T-helper 2 cell treated with Interferon-gamma antibody and Interleukin-4, amounts not matched to agents 5 μg/mL and 100 μg/mL, for 36 hours (primary cell): ENCODE measurements around the gene STK35.

Experiments
- DNase-seq: peaks from one replicate; pipeline ENCODE4 v3.0.0; 2021; ENCODE audit warnings: low spot score
- H3K27ac Mint-ChIP-seq: one replicate; pipeline ENCODE4 v1.8.0; 2021; ENCODE audit warnings: mild to moderate bottlenecking, mixed read lengths
- H3K27me3 Mint-ChIP-seq: one replicate; pipeline ENCODE4 v1.8.0; 2021; ENCODE audit warnings: low read depth, mixed read lengths
- H3K36me3 Mint-ChIP-seq: one replicate; pipeline ENCODE4 v1.8.0; 2021; ENCODE audit warnings: low read depth, mixed read lengths
- H3K4me1 Mint-ChIP-seq: one replicate; pipeline ENCODE4 v1.8.0; 2021; ENCODE audit warnings: low read depth, mixed read lengths
- H3K4me3 Mint-ChIP-seq: one replicate; pipeline ENCODE4 v1.8.0; 2022; ENCODE audit warnings: mild to moderate bottlenecking, moderate library complexity, mixed read lengths
- H3K9me3 Mint-ChIP-seq: one replicate; pipeline ENCODE4 v1.8.0; 2021; ENCODE audit warnings: mixed read lengths

STK35 gene

DNA sequence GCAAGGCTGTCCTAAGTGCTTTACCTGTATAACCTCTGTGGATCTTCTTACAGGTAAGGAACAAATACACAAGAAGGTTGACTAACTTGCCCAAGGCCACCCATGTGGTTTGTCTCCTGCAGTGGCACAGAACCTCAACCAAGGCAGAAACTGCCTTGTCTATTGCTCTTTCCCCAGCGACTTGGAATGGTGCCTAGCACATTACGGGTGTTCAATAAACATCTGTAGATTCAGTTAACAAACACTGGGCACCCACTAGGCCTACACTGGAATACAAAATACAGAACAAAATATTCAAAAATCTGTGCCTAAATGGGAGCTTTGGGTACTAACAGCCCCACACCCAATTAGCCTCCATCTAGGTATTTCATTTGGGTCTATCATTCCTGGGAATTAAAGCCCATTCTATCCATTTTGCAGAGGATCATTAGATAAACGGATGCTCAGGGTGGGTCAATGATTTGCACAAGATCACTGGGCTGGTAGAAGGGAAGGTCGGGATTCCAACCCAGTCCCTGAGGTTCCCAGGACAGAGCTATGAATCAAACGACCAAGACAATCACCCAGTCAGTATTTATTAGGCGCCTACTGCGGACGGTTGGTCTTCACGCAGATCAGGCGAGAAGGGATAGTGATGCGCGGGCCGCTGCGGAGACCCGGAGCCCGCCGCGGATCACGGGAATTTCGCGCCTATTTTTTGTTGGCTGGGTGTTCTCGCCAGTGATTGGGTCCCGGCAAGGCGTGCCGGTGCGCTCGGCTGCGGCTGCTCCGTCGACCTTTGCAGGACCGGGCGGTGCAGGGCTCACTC lies at the start of gene STK35:
Gene STK35 (plus strand): TSS at position 771 of the 808 bp plus-strand sequence. CDS start 55 bp downstream, outside the sequence.
- H3K4me3 Mint-ChIP-seq: peak within 1 kb of the TSS; percentile 90
- H3K36me3 Mint-ChIP-seq: peaks cover 15% of the 10 kb centered on the region
- peak within 1 kb of the TSS; percentile 100 for H3K27ac Mint-ChIP-seq
- H3K4me1 Mint-ChIP-seq: peaks cover 25% of the 10 kb centered on the region
- H3K9me3 Mint-ChIP-seq: no peaks in the 10 kb centered on the region
- H3K27me3 Mint-ChIP-seq: peaks cover 12% of the 10 kb centered on the region
- DNase-seq: peak; percentile 71

DNA sequence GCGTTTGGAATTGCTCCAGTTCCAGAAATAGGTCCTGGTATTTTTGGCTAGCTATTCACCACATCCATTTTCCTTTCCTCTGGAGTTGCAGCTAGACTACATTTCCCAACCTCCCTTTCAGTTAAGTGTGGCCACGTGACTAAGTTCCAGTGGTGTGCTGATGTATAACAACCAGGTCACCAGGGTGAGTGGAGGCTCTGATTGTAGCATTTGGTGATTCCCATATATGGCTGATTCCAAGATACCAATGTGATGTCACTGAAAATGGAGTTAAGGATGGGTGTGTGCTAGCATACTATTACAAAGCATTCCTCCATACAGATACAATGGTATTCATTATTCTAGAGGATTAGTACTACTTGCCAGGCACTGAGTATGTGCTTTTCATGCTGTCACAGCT lies 49.7 kb upstream of the STK35 start:
- peaks cover 2% of the 10 kb centered on the region for H3K27me3 Mint-ChIP-seq

DNA sequence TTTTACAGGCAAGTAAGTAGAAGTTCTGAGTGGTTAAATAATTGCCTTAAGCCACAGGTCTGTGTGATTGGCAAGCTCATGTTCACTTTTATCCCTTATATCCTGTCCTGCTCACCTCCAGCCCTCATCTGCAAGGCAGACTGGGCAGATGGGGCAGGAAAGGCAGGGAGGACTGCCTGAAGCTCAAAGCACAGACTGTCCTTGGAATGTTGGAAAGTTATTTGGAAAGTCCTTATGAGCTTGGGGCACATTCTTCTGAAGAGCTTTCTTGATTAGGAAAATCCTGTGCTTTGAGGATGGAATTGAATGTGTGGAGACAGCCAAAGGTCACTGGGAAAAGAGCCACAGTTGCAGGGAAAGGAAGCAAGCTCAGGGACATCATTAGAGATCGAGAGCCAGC lies 48.9 kb upstream of the STK35 start:
- peaks cover 2% of the 10 kb centered on the region for H3K27me3 Mint-ChIP-seq
- no peaks in the 10 kb centered on the region for H3K36me3 Mint-ChIP-seq
- peaks cover 4% of the 10 kb centered on the region for H3K9me3 Mint-ChIP-seq
- H3K4me3 Mint-ChIP-seq: no peak overlapping the region
- no peak overlapping the region for H3K27ac Mint-ChIP-seq
- H3K4me1 Mint-ChIP-seq: no peaks in the 10 kb centered on the region
- no peak for DNase-seq

More for the DNA sequence above, 49.7 kb upstream of the STK35 start:
- Mint-ChIP-seq H3K36me3 (no peaks in the 10 kb centered on the region), H3K4me3 (no peak overlapping the region), H3K27ac (no peak overlapping the region), H3K9me3 (no peaks in the 10 kb centered on the region), H3K4me1 (no peaks in the 10 kb centered on the region)
- no peak for DNase-seq

DNA sequence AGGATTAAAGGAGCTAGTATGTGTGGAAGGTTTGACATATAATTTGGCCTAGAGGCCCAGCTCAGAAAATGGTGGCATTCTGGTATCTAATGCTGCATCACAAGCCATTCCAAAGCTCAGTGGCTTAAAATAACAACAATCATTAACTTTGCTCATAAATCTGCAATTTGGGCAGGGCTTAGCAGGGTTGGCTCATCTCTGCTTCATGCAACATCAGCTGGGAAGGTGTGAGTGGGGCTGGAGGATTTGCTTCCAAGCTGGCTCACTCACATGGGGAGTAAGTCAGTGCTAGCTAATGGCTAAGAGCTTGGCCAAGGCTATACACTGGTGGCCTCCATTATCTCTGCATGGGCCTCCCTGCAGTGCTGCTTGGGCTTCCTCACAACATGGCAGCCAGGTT lies 48.0 kb upstream of the STK35 start:
- no peak for DNase-seq
- peaks cover 2% of the 10 kb centered on the region for H3K27me3 Mint-ChIP-seq
- H3K4me1 Mint-ChIP-seq: no peaks in the 10 kb centered on the region
- no peak overlapping the region for H3K4me3 Mint-ChIP-seq
- peaks cover 11% of the 10 kb centered on the region for H3K9me3 Mint-ChIP-seq
- no peak overlapping the region for H3K27ac Mint-ChIP-seq
- H3K36me3 Mint-ChIP-seq: no peaks in the 10 kb centered on the region

DNA sequence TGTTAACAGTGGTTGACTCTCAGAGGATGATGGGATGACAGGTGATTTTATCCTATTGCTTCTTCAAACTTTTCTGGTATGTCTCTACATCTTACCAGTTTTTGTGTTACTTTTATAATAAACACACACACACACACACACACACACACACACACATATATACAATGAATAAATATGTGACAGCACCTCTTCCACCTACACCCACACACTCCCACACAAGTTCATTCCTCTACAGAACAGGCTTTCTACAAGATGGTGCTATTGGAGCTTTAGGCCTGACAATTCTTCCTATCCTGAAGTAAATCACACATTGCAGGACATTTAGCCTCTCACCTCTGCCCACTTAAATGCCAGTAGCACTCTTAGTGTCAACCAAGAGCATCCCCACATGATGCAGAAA lies 46.7 kb upstream of the STK35 start:
- H3K27ac Mint-ChIP-seq: no peak overlapping the region
- no peak for DNase-seq
- H3K4me3 Mint-ChIP-seq: no peak overlapping the region
- H3K4me1 Mint-ChIP-seq: no peaks in the 10 kb centered on the region
- H3K27me3 Mint-ChIP-seq: peaks cover 3% of the 10 kb centered on the region
- H3K9me3 Mint-ChIP-seq: peaks cover 11% of the 10 kb centered on the region
- no peaks in the 10 kb centered on the region for H3K36me3 Mint-ChIP-seq

DNA sequence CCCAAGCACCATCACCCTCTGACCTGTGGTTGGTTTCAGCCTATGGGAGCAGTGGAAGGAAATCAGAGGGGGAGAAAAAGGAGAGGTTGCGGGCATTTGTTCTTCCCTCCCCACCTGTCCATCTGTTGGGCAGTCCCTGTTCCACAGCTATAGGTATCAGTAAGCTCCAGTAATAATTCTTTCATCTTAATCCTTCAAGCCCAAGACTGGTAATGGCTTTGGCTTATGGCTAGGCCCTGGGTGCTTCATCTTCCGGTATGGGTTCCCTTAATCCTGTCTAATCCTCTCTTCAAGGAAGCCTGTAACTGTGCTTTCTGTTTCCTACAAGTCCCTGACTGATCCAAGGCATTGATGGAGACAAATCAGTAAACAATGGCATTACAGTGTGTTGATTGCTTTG lies 42.2 kb upstream of the STK35 start:
- peaks cover 3% of the 10 kb centered on the region for H3K27me3 Mint-ChIP-seq
- DNase-seq: no peak
- H3K4me1 Mint-ChIP-seq: no peaks in the 10 kb centered on the region
- no peaks in the 10 kb centered on the region for H3K36me3 Mint-ChIP-seq
- peaks cover 11% of the 10 kb centered on the region for H3K9me3 Mint-ChIP-seq
- H3K27ac Mint-ChIP-seq: no peak overlapping the region
- no peak overlapping the region for H3K4me3 Mint-ChIP-seq

DNA sequence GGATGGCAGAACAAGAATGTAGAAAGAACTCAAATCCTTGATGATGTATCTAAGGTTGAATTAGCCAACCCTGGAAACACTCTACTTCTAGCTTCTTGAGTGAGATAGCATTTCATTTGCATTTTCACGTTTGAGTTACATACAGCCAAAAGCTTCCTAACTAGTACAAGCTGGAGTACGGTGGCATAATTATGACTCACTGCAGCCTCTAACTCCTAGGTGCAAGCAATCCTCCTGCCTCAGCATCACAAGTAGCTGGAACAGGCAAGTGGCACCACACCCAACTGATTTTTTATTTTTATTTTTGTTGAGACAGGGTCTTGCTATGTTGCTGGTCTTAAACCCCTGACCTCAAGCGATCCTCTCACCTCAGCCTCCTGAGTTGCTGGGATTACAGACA lies 36.5 kb upstream of the STK35 start:
- H3K27ac Mint-ChIP-seq: no peak overlapping the region
- H3K9me3 Mint-ChIP-seq: no peaks in the 10 kb centered on the region
- H3K4me3 Mint-ChIP-seq: no peak overlapping the region
- H3K36me3 Mint-ChIP-seq: no peaks in the 10 kb centered on the region
- H3K27me3 Mint-ChIP-seq: peaks cover 12% of the 10 kb centered on the region
- H3K4me1 Mint-ChIP-seq: no peaks in the 10 kb centered on the region
- DNase-seq: no peak

DNA sequence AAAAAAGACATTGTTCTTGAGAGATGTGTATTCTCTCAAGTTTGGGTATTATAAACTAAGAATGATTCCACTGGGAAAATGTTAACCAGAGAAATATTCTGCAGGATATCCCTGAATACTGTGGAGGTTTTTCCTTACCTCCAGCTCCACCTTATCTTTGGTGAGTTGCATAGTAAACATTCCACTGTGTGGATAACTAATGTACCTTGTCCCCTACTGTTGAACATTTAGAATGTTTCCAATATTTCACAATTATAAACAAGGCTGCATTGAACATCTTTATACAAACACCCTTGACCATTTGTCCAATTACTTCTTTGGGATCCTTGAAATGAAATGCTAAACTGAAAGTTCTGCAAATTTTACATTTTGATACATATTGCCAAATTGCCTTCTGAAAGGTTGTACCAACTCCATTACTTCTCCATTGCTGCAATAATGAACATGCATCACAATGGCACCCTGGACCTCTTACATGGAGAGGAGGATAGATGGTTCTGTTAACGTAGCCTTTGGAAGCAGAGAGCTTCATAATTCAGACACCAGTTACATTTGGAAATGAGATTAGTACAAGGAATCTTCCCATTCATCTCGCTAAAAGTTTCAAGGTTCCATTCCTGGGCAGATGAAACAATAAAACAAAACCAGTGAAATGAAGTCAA lies 35.0 kb upstream of the STK35 start:
- no peaks in the 10 kb centered on the region for H3K9me3 Mint-ChIP-seq
- H3K4me1 Mint-ChIP-seq: no peaks in the 10 kb centered on the region
- no peak overlapping the region for H3K4me3 Mint-ChIP-seq
- no peaks in the 10 kb centered on the region for H3K36me3 Mint-ChIP-seq
- peaks cover 15% of the 10 kb centered on the region for H3K27me3 Mint-ChIP-seq
- no peak for DNase-seq
- H3K27ac Mint-ChIP-seq: no peak overlapping the region

DNA sequence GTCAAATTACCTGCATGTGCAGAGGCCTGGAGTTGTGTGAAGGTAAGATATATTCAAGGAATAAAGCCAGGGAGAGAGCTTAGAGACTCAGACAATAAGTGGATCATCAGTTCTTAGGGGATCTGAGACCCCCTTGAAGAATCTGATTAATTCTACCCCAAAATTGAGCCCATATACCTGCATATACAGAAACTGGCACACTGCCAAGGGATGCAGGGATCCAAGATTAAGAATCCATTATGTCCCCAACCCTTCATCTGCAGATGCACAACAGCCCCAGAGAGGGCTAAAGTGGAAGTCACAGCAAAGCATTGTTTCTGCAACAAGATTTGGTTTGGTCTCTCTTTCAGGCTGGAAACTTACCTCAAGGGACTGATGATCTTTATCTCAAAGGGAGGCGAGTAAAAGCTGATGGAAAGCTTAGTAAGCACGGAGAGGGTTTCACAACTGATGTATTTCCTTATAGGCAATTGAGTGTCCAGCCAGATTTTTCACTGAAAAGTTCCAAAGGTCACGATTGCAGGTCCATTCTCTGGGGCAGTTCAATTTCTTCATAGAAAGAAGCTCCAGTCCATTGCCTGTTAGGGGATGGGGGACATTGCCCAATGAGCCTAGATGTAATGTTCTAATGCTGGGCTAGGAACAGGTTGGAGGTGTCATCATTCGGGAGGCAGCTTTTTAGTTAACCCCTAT lies 20.9 kb upstream of the STK35 start:
- H3K9me3 Mint-ChIP-seq: no peaks in the 10 kb centered on the region
- no peak for DNase-seq
- no peak overlapping the region for H3K27ac Mint-ChIP-seq
- peaks cover 4% of the 10 kb centered on the region for H3K4me1 Mint-ChIP-seq
- no peak overlapping the region for H3K4me3 Mint-ChIP-seq
- peaks cover 21% of the 10 kb centered on the region for H3K27me3 Mint-ChIP-seq
- H3K36me3 Mint-ChIP-seq: no peaks in the 10 kb centered on the region

DNA sequence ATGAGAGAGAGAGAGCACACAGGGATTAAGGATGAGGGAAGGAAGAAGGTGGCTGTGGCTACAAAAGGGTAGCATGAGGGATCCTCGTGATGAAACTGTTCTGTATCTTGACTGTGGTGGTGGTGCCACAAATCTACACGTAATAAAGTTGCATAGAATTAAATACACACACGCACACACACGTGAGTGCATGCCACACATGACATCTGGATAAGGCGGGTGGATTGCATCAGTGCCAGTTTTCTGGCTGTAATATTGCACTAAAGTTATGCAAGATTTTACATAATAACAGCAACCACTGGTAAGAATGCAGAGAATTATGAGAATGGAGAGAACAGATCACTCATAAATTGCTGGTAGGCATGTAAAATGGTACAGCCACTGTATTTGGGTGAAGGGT lies 16.9 kb upstream of the STK35 start:
- no peak for DNase-seq
- H3K36me3 Mint-ChIP-seq: no peaks in the 10 kb centered on the region
- H3K27me3 Mint-ChIP-seq: peaks cover 25% of the 10 kb centered on the region
- no peaks in the 10 kb centered on the region for H3K9me3 Mint-ChIP-seq
- no peak overlapping the region for H3K27ac Mint-ChIP-seq
- H3K4me3 Mint-ChIP-seq: no peak overlapping the region
- H3K4me1 Mint-ChIP-seq: no peaks in the 10 kb centered on the region

DNA sequence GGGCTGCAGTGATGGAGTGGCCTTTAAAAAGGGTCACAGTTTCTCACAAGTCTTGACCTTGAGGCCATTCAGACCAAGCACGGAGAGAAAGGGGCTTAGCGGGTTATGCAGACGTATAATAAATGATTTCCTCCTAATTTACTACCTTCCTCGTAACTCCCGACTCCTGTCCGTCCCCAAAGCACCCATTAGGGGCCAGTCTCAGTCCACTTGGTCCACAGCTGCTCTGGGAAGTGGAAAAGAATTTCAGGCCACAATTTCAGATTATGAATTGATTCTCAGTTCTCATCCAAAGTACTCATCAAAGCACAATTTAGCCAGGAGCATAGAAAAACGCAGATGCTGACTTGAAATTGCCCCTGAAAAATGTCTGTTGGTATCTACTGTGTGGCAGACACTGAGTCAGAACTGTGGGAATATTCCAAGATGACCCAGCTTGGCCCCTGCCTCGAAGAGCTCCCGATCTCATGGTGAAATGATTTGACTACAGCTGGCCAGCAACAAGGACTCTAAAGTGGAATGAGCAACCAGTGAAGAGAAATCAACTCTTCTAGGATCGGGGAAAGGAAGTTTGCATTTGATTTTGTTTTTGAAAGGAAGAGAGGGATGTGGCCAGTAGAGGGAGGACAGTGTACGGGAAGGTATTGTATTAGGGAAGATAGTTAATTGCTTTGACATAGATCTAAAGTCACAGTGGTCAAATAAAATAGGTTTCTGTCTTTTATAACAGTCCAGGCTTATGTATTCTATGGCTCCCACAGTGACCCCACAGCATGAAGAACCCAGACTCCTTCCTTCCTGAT lies 15.2 kb upstream of the STK35 start:
- H3K36me3 Mint-ChIP-seq: no peaks in the 10 kb centered on the region
- H3K9me3 Mint-ChIP-seq: no peaks in the 10 kb centered on the region
- H3K27me3 Mint-ChIP-seq: peaks cover 28% of the 10 kb centered on the region
- no peaks in the 10 kb centered on the region for H3K4me1 Mint-ChIP-seq
- DNase-seq: no peak
- no peak overlapping the region for H3K4me3 Mint-ChIP-seq
- no peak overlapping the region for H3K27ac Mint-ChIP-seq

DNA sequence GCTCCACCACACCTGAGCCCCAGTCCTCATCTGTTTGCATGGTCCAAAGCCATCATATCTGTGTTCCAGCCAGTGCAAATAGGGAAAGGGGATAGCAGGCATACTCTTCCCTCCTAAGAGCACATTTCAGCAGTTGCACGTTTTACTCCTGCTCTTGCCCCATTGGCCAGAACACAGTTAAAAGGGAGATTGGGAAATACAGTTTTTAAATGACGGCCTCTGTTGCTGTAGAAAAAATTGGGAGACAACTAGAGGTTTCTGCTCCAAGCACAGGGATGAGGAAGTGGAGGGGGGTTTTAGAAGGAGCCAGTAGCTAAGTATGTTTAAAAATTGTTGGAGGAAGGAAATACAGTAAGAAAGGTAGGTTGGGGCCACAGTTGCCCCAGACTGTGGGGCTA lies 14.6 kb upstream of the STK35 start:
- no peak overlapping the region for H3K27ac Mint-ChIP-seq
- no peak overlapping the region for H3K4me3 Mint-ChIP-seq
- H3K27me3 Mint-ChIP-seq: peaks cover 24% of the 10 kb centered on the region
- DNase-seq: no peak
- H3K9me3 Mint-ChIP-seq: no peaks in the 10 kb centered on the region
- no peaks in the 10 kb centered on the region for H3K36me3 Mint-ChIP-seq
- no peaks in the 10 kb centered on the region for H3K4me1 Mint-ChIP-seq

DNA sequence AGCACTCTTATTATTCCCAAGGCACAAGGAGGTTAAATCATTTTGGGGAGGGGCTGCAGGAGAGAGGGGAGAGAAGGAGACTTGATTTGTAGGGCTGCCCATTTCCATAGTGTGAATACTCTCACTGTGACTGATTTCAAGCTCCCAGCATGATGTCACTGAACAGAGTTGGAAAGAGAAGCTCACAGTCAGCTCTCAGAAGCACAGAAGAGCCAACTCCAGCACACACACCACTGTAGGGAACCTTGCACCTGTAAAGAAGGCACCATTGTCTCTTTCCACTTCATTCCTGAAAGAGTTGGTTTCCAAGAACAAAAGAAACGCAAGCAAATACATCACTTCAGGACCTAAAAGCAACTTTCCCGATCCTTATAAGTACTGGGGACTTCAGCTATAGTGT lies 12.7 kb upstream of the STK35 start:
- Mint-ChIP-seq H3K4me1 (peaks cover 3% of the 10 kb centered on the region), H3K4me3 (no peak overlapping the region), H3K36me3 (no peaks in the 10 kb centered on the region), H3K9me3 (no peaks in the 10 kb centered on the region), H3K27me3 (peaks cover 22% of the 10 kb centered on the region), H3K27ac (no peak overlapping the region)
- no peak for DNase-seq
